GM21786 (cell line): ENCODE results near the gene VAT1L.
A peak's percentile ranks its signal among the peaks of the same experiment; 100 is the strongest.

Source experiments
- ATAC-seq: cut with Tn5 transposase; IDR thresholded peaks from one replicate; pipeline ENCODE4 v1.9.1; 2021; ENCODE audit not compliant: unreplicated experiment

The VAT1L gene

DNA sequence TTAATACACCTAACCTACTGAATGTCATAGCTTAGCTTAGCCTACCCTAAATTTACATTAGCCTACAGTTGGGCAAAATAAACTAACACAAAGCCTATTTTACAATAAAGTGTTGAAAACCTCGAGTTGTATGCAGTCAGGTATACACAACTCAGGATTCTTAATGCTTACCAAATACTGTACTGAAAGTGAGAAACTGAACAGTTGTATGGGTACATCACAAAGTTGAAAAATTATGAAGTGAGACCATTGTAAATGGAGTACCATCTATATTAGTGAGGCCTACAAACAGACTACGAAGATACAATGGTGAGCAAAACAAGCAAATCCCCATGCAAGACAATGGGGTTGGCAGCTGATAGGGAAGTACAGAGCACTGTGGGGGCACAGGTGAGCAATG lies 79.7 kb downstream of the VAT1L start:
- peak; percentile 33 for ATAC-seq

DNA sequence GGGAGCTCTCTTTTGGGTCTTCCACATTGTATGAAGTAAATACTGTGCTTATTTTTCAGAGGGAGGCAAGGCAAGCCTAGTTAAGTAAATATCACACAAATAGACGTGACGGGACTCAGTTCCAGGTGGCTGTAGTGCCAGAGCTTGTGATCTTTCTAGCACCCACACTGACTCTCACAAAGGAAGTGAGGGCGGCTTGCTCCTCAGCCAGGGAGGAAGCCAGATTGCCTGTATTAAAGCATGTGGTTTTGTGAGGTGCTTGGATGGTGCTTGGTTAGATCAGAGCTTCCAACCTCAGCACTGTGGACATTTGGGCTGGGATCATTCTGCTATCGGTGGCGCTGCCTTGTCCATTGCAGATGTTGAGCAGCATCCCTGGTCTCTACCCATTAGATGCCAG lies 80.1 kb downstream of the VAT1L start:
- peak; percentile 84 for ATAC-seq

DNA sequence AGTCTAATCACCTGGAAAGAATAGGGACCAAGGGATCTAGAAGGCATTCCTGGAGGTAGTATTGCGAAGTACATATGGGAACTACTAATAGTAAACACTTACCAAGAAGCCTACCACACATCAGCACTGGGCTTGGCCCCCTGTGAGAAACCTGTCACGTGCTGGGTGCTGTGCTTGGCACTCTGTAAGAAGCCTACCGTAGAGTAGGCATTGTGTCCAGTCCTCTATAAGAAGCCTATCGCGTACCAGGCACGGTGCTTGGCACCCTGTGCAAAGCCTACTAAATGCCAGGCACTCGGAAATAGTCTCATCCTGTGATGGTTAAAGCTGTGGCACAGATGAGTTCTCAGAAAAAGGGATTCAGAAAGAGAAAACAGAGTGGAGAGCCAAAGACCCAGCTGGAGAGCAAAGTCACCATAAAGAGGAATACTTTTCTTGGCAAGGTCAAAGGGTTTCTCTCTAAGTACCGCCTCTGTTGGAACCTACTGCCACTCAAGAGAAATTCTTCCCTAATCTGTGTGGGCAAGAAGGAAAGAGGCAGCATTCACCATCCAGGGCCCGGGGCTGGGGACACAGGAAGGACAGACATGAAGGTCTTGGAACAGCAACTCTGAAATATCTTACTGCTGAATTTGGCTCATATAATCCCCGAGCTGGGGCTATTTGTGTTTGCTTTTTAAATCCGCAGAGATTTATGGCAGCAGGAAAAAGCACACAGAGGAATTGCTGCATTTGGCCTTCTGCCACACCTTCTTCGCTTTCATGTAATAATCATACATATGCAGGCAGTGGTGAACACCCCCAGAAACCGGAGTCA lies 81.8 kb downstream of the VAT1L start:
- no peak for ATAC-seq

DNA sequence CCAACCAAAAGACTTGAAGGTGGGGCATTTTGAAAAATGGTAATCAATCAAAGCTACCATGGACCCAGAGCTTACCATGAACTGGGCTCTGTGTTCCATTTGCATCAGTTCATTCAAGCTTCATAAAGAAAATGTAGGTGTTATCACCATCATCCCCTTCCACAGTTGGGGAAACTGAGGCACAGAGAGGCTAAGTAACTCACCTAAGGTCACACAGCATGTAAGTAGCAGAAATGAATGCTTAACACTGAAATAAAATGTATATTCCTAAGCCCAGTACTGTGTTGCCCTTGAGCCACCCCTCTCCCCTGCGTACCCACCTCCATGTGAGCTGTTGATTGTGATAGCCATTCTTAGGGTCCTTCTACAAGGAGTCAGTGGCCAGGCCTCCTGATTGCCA lies 83.6 kb downstream of the VAT1L start:
- ATAC-seq = no peak

DNA sequence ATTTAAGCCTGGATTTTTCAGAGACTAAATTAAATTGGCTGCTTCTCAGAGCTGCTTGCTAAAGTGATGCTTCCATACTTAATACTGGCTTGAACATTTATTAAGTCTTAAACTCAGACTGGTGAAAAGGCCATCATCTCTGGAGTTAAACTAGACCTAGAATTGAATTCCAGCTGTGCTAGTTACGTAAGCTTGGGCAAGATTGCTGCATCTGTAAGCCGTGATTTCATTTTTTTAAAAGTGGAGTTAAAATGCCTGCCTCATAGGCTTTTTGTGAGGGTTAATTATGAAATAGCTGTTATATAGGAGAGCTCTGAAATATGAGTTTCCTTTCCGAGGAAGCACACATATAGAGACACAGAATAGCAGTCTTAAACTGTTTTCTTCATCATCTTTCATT lies 84.7 kb downstream of the VAT1L start:
- no peak for ATAC-seq

DNA sequence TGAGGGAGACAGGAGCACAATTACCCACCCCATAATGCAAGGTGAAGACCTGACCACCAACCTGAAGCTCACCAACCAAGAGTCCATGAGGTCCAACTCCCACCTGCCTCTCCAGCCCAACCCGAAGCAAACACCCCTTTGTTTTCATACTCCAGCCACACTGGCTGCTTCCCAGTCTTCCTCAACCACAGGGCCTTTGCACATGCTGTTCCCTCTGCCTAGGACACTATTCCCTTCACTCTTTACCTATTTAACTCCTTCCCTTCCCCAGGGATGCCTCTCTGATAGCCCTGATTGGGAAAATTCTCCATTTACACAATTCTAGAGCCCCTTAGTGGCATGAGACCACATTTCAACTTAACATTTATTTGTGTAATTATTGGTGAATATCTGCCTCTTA lies 86.0 kb downstream of the VAT1L start:
- ATAC-seq = no peak

DNA sequence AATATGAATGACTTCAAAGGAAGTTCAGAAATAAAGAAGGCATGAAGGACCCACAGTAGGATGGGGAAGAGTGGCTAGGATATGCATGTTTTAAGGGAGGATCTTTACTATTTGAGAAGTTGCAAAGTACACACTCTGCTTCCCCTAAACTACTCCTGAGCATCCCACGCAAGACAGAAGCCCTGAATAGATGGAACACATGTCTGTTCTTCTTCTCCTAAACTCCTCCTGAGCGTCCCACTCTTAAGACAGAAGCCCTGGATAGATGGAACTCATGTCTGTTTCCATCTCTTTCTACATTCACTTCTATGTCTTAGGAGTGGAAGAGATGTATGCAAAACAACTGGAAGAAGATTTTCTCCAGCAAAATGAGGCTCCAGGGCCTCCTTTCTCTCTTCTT lies 88.4 kb downstream of the VAT1L start:
- ATAC-seq = no peak

DNA sequence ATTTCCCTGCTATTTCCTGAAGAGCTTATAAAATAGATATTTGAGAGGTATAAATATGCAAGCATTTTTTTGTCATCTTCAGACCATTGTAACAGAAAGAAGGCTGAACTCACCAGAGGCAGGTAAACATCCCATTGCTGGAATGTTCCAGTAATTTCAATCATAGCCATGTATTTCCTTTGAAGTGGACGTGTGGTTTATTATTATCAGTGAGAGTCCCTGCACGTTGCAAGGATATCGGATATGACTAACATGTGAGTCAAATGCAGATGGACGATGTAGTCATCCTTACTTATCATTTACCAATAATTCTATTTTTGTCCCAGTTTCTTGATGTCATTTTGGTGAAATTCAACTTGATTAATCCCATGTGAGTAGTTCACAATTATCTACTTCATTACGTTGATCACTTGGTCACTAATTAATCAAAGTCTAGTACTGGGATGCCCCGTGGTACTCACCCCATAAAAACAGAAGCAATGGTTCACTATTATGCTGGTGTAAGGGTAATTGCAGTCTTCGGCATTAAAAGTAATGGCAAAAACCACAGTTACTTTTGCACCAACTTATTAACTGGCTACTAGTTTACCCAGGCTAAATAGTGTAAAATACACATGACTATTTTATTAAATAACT lies 89.5 kb downstream of the VAT1L start:
- ATAC-seq = no peak

DNA sequence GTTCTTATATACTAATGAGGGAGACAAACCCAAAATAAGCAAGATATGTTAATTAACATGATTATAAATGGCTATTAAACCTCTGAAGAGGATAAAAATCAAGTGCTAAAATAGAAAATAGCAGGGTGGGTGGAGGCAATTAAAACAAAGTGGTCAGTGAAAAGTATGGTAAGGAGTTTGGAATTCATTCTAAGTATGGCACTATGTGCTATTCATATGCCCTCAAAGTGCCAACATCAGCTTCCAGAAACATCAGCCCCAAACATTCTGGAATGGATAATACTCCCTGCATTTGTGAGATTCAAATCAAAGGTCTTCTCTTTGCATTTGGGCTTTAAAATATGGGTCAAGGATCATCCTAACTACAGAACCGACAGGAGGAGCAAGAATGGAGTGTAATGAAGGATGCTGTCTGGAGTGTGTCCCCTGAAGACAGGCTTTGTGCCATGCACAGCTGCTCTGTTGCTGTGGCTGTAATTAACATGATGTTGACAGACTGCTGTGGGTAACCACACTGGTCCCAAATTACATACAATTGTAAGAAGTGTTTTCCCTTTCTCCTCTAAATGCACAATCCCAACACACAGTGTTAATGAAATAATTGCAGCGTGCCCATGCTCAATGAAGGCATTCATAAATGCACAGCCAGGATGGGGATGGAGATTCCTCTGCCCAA lies 93.1 kb downstream of the VAT1L start:
- no peak for ATAC-seq

DNA sequence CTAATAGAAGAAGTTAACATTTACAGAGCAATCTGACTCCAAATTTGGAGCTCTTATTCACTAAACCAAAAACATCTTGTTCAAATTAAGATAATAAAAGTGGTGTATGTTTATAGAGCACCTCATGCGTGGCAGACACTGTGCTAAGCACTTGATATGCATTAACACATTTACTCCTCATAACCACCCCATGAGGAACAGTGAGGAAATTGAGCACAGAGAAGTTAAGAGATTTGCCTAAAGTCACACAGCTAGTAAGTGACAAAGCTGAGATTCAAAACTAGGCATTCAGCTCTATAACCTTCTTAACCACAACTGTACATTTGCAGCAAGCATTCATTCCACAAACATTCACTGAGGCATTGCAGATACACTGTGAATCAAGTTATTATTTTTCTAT lies 94.0 kb downstream of the VAT1L start:
- no peak for ATAC-seq

DNA sequence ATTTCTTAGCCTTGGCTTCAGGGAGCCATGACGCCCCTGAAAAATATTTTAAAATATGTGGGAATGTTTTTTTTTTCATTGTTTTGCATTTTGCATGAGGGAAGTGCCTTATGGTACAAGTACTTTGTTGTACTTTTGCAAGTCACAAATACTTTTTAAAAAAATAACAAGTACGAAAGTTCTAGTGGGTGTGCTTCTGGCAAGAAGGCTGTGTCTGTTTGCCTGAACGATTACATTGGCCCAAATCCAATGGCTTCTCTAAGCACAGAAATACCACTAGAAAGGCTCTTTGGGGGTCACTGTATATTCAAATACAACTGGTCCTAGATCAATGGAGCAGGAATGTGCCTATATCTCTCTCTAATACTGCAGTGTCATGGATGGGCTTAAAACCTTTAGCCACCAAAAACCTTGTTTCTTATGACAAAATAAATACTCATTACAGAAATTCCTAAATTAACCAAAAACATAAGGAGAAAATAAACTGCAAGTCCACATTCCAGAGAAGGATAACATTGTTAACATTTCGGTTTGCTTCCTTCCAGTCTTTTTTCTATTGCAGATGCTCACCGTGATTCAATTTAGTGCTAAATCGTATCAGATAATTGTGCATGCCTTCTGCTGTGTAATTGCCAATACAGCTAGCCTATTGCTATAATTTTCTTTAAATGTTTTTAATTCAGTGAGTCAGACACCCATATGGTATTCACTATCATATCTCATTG lies 97.4 kb downstream of the VAT1L start:
- ATAC-seq = no peak

DNA sequence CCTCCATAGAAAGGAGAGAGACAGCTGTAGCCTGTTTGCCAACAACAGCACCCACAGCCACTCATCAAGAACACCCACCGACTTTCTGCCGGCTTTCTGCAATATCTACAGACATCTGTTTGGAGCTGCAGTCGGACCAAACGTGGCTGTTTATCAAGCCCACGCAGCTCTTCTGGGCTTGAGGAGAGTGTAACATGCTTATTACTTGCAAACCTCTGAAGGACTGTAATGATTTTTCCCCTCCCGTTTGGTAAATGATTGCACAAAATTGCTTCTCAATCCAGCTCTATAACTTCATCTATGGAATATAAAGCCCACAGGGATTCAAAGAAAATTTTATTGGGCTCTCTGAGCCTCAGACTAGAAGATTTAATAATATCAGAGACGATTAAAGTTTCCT lies 100.5 kb downstream of the VAT1L start:
- no peak for ATAC-seq

DNA sequence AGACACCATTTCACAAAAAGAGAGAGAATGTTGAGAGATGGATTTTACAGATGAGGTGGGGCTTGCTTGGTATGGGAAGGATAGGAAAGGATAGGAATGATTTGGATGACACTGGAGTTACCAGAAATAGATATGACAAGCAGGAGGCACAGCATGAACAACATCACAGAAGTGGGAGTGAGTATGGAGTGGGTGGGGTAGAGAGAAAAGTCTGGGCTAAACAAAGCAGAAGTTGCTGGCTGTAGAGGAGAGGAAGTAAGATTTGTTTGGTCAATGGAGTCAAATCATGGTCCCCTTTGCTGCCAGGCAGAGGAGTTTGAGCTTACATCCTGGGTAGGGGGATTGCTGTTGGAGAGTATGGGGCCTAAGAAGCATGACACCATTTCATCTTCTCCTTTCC lies 101.7 kb downstream of the VAT1L start:
- no peak for ATAC-seq

DNA sequence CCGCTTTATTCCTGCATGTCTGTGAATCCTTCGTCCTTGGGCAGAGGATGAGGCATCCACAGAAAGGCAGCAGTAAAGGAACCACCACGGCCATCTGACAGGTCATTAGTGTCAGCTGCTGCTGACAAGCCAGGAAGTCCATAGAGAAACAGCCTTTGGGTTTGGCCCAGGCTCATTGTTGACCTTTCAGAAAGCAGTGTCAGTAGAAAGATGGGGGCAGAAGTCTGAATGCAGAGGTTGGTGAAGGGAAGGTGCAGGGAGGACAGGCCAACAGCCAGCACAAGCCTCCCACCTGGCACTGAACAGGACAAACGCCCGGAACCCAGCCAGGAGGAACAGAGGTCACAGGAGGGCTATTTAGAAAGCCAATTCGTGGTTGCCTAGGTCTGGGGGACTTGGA lies 105.8 kb downstream of the VAT1L start:
- no peak for ATAC-seq

DNA sequence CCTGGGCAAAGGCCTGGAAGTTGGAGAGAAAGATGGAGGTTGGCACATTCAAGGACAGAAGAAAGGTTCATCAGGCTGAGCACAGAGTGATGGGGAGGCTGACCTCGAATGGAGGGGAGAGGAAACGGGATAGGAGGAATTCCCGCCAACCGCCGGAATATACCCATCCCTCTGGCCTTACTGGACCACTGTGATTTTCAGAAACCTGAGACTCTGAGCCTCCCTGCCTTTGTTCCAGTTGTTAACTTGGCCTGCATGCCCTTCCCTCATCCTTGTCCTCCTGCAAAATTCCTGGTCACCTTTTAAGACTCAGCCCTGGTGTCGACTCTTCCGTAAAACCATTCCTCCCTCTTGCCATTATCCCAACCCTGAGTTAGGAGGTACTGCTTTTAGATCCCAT lies 107.6 kb downstream of the VAT1L start:
- no peak for ATAC-seq

DNA sequence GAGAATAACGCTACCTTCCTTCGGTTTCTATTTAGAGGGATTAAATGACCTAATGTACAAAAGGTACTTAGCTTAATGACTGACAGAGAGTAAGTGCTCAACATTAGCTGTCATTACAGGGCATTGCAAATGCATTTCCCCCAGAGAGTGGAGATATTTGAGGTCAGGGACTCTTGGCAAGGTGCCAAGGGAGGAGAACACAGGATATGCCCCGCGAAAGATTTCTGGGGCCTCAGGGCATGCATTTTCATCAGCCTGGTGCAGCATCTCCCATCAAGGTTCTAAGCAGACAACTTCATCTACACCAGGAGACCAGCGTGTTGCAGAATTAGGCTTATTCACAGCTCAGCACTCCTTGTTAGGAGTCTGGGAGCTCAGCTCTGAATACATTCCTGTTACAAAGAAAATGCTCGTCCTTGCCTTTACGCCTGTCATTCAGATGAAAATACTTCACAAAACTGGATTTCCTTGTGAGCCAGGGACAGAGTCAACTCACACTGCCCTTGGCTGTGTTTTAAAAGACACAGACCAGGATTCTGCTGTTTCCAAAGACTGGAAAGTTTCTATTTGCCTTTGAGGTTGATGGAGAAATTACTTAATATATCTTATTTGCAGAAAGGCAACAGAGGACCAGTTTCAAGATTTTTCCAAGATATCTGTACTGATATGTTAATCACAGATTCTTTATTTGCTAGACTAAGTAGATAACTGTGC lies 108.2 kb downstream of the VAT1L start:
- no peak for ATAC-seq

DNA sequence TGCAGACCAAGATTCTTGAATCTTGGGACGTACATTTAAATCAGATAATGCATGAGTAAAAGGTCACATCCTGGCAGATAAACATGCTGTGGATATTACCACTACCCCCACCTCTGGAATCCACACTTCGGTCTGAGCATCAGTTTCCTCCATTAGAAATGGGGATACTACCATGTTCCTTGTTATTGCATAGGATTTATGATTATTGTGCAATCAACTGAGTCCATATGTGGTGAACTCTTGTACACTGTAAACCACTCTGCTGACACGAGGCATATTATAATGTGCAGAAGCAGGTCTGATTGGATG lies 108.7 kb downstream of the VAT1L start:
- no peak for ATAC-seq

DNA sequence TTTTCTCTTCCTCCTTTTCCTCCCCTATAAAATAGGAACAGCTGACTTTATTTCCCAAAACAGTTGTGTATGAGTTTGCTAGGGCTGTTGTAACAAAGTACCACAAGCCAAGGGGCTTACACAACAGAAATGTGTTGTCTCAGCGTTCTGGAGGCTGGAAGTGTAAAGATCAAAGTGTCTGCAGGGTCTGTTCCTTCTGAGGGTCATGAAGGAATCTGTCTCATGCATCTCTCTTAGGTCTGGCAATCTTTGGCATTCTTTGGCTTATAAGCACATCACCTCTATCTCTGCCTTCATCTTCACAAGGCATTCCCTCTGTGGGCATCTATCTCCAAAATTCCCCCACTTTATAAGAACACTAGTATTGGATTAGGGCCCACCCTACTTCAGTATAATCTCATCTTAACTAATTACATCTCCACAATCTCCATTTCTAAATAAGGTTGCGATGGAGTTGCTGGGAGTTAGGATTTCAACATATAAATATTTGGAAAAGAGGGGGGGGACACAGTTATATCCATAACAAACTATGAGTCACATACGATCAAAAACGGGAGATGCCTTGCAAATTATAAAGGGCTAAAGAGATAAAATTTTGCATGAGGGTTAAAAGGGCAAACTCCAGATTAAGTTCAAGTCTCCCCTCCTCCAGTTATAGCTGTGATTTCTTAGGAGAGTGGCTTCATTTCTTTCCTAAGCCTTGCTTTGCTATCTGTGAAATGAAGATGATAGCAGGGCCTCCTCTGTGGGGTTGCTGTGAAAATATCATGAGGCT lies 109.7 kb downstream of the VAT1L start:
- ATAC-seq = no peak

DNA sequence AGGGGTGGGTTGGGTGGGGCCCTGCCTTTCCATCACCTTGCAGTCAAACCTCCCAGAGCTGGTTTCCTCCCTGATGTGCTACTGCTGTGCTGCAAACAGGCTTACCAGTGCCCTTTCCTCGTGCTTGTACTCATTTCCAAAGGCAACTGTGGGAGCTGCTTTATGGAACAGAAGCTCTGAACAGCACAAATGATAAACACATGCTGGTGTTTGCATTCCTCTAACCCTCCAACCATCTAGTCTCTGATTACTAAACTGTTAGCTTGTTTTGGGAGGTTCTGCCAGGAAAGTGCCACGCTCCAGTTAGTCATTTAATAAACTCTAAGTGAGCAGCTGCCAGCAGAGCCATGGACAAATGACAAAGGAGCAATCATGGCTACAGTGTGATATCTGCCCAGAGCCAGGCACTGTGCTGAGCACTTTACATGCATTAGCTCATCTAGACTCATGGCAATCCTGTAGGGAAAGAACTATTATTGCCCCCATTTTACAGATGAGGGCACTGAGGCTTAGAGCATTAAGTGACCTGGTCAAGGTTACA lies 110.4 kb downstream of the VAT1L start:
- ATAC-seq = no peak

DNA sequence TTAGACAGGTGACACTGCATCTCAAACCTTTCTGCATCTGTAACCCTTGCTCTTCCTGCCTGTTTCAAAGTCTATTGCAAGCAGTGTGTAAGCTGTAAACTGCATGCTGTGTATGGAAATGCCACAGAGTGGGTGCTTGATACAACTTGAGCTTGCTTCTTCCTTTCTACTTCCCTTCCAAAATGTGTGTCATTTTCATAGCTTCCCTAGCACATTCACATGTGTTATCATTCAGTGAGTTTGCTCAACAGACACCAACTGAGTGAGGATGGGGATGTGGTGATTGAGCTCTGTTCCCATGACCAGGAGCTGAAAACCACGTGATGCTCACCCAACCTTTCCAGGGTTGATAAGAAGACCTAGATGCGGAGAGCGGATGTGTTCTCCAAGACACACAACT lies 111.1 kb downstream of the VAT1L start:
- ATAC-seq = no peak
